HepG2 (cell line): ENCODE measurements around the gene RPP14. TPM values are rescaled to one million over a fixed set of nuclear protein-coding genes. Genes with fewer than 3 reads are reported as not detected.

Experiments used
- ATAC-seq: fragments of 200-7000 bp; cut with Tn5 transposase; 3 replicates; pipeline ENCODE4 v1.9.1; 2020; ENCODE audit warnings: mild to moderate bottlenecking, moderate library complexity
- BruUV-seq: library from RNA; stranded (reverse); fragments of 400-500 nt; replicated peaks from 2 replicates; lab custom pipeline; 2021; lab: Mats Ljungman, UMichigan
- CTCF ChIA-PET: fragments of 300-600 bp; formaldehyde crosslinking; extraction: SDS; loops from one replicate; lab custom pipeline; 2021; ENCODE audit warnings: low total read pairs, inconsistent platforms, low intra/inter-chr PET ratio; lab: Yijun Ruan, JAX
- POLR2A ChIA-PET: fragments of 350-600 bp; sonication (Branson Sonifier 250); formaldehyde crosslinking; loops from one replicate; lab custom pipeline; 2020; ENCODE audit warnings: antibody characterized with exemption, inconsistent platforms; lab: Yijun Ruan, JAX
- DNase-seq: peaks from one replicate; pipeline ENCODE4 v3.0.0-alpha.2; 2015; ENCODE audit warnings: low spot score
- FAIRE-seq: peaks from 3 replicates; lab custom pipeline; 2011; peaks lifted over from hg19 to GRCh38; lab: Jason Lieb, UNC
- H2AFZ ChIP-seq: one replicate; pipeline ENCODE4 v1.6.1; 2011; ENCODE audit warnings: low read length, inconsistent platforms
- H3K27ac ChIP-seq: fragments of 300-600 bp; 3 replicates; pipeline ENCODE4 v1.8.0; 2011; ENCODE audit warnings: mixed run types, mild to moderate bottlenecking, mixed read lengths, low read length, inconsistent platforms; ENCODE audit not compliant: insufficient read depth; ENCODE audit errors: extremely low read length
- H3K27me3 ChIP-seq, 2 experiments: fragments of 200-600 bp in 1 of 2; 2 replicates in 1 of 2; 3 replicates in 1 of 2; pipeline versions ENCODE4 v1.6.0 to v1.8.0; 2011; ENCODE audit warnings: low read length in 2 of 2, mild to moderate bottlenecking in 2 of 2, moderate library complexity in 2 of 2, inconsistent platforms in 1 of 2; ENCODE audit not compliant: insufficient read depth in 2 of 2, control insufficient read depth in 1 of 2
- H3K36me3 ChIP-seq, 2 experiments: fragments of 200-600 bp in 1 of 2; replicated peaks in 1 of 2; 2 replicates in 1 of 2; 3 replicates in 1 of 2; pipeline versions ENCODE4 v1.5.1 to v1.8.0; 2011; ENCODE audit warnings: low read length in 2 of 2, inconsistent platforms in 1 of 2; ENCODE audit not compliant: insufficient read depth in 2 of 2, control insufficient read depth in 1 of 2
- H3K4me1 ChIP-seq: 2 replicates; pipeline ENCODE4 v1.5.1; 2012; ENCODE audit warnings: low read length, inconsistent platforms; ENCODE audit not compliant: insufficient read depth
- H3K4me2 ChIP-seq: 2 replicates; pipeline ENCODE4 v1.6.0; 2011; ENCODE audit warnings: low read depth, low read length, inconsistent platforms
- H3K4me3 ChIP-seq, 3 experiments: fragments of 200-600 bp in 1 of 3; sonication (generic), shearing (Covaris generic) in 1 of 3; replicated peaks in 1 of 3; 2 replicates each; pipeline ENCODE4 v1.5.1; 2011 to 2016; ENCODE audit warnings: low read length in 3 of 3, inconsistent platforms in 2 of 3, low read depth in 2 of 3, mild to moderate bottlenecking in 2 of 3, control low read depth in 1 of 3, mixed read lengths in 1 of 3; ENCODE audit not compliant: insufficient read depth in 1 of 3
- H3K79me2 ChIP-seq: one replicate; pipeline ENCODE4 v1.6.1; 2011; ENCODE audit warnings: low read length, inconsistent platforms; ENCODE audit not compliant: insufficient read depth
- H3K9ac ChIP-seq: 2 replicates; pipeline ENCODE4 v1.6.0; 2011; ENCODE audit warnings: mild to moderate bottlenecking, low read depth, low read length, inconsistent platforms; ENCODE audit not compliant: insufficient read depth
- H3K9me3 ChIP-seq: 2 replicates; pipeline ENCODE4 v1.5.1; 2012; ENCODE audit warnings: mild to moderate bottlenecking, low read length
- H4K20me1 ChIP-seq: 2 replicates; pipeline ENCODE4 v1.6.0; 2011; ENCODE audit warnings: inconsistent platforms, mild to moderate bottlenecking, low read length, moderate library complexity; ENCODE audit not compliant: insufficient read depth
- ELF4 ChIP-seq: sonication (generic); formaldehyde crosslinking; IDR thresholded peaks from 2 replicates; pipeline ENCODE4 v1.5.0; 2020; ENCODE audit warnings: missing genetic modification reagents, mild to moderate bottlenecking, moderate library complexity, borderline replicate concordance
- FLYWCH1 ChIP-seq: sonication (generic); formaldehyde crosslinking; IDR thresholded peaks from 2 replicates; pipeline ENCODE4 v1.8.1; 2023; ENCODE audit warnings: mild to moderate bottlenecking, missing genetic modification reagents
- HOXA9 ChIP-seq: sonication (generic); formaldehyde crosslinking; IDR thresholded peaks from 2 replicates; pipeline ENCODE4 v1.8.1; 2022; ENCODE audit warnings: missing genetic modification reagents, mild to moderate bottlenecking, moderate library complexity, borderline replicate concordance
- STAT5B ChIP-seq: sonication (generic); formaldehyde crosslinking; IDR thresholded peaks from 2 replicates; pipeline ENCODE4 v1.4.0; 2020; ENCODE audit warnings: missing genetic modification reagents
- THAP9 ChIP-seq: sonication (generic); formaldehyde crosslinking; IDR thresholded peaks from 2 replicates; pipeline ENCODE4; 2020; ENCODE audit warnings: missing genetic modification reagents, mild to moderate bottlenecking, borderline replicate concordance
- ZNF501 ChIP-seq: sonication (generic); formaldehyde crosslinking; IDR thresholded peaks from 2 replicates; pipeline ENCODE4 v1.5.1; 2020; ENCODE audit warnings: mild to moderate bottlenecking, moderate library complexity, missing genetic modification reagents
- ZNF598 ChIP-seq: sonication (generic); formaldehyde crosslinking; IDR thresholded peaks from 2 replicates; pipeline ENCODE4 v1.5.1; 2020; ENCODE audit warnings: mild to moderate bottlenecking, missing genetic modification reagents, borderline replicate concordance
- ZNF605 ChIP-seq: sonication (generic); formaldehyde crosslinking; IDR thresholded peaks from 2 replicates; pipeline ENCODE4 v1.8.0; 2022; ENCODE audit warnings: mild to moderate bottlenecking, missing genetic modification reagents
- ZSCAN22 ChIP-seq: sonication (generic); formaldehyde crosslinking; IDR thresholded peaks from 2 replicates; pipeline ENCODE4 v1.4.0; 2020; ENCODE audit warnings: mild to moderate bottlenecking, missing genetic modification reagents
- WGBS: methylation state at CpG from one replicate; pipeline ENCODE4 v1.1.6; 2017; ENCODE audit warnings: low lambda C conversion rate; 5-methylcytosine and 5-hydroxymethylcytosine counted together
- in situ Hi-C: cut with HindIII; loops from 2 replicates; pipeline ENCODE4 v1.10.0; 2017; ENCODE audit warnings: low pct_unique_long_range_greater_than_20kb; ENCODE audit not compliant: extremely low pct_ligation_motif_present
- intact Hi-C: fragments of 100-400 bp; cut with micrococcal nuclease; formaldehyde crosslinking; loops from one replicate; pipeline ENCODE4 v1.10.0; 2022; ENCODE audit not compliant: unreplicated experiment
- polyA plus RNA-seq, 8 experiments: library from polyadenylated mRNA; depleted of rRNA in 3 of 8; stranded (reverse) in 7 of 8; unstranded in 1 of 8; fragments of >200 nt; fragmentation: Illumina TruSeq in 4 of 8; extraction: Trizol in 4 of 8; gene quantifications; 2 replicates each; pipeline versions ENCODE4 v1.2.1 to v1.2.3, GENCODE V29; 2011 to 2016; ENCODE audit warnings: low read depth in 4 of 8, missing spikeins in 1 of 8, mixed read lengths in 1 of 8; ENCODE audit not compliant: insufficient read depth in 1 of 8
- total RNA-seq, 5 experiments: library from RNA; depleted of rRNA; stranded (reverse); fragments of >200 nt; fragmentation: Illumina TruSeq; extraction: Trizol; gene quantifications; 2 replicates each; pipeline ENCODE4 v1.2.3, GENCODE V29; 2016; ENCODE audit warnings: low read depth in 1 of 5
- TF ChIP-seq, protein P1 (sequence below): sonication (generic); formaldehyde crosslinking; IDR thresholded peaks from 2 replicates; pipeline ENCODE4 v1.5.0; 2020; ENCODE audit warnings: mild to moderate bottlenecking, missing genetic modification reagents, moderate library complexity

RPP14 gene
- total and polyA plus RNA-seq, 2 of the 13 experiments (the other 11 are each of a cell fraction or from before 2014, with no cell fraction given) = 15.4 to 16.2 TPM

GRCh38 chr3:58299075-58299474 is 7.0 kb upstream of the RPP14 start:
- H2AFZ ChIP-seq = no peak overlapping the region
- H3K27me3 ChIP-seq = 0 out of 5 replicates have a peak, but pooled peaks cover 0 to 3% of the 10 kb centered on the region in 2 experiments
- FAIRE-seq (no peak), ATAC-seq (no peak)
- in situ Hi-C loops = no loop called here
- TF ChIP-seq FLYWCH1 = no peak
- TF ChIP-seq, all 625 proteins: peak for 0
- CTCF ChIA-PET = interaction anchor here (1.0 to 2.4 kb wide), 4 partner anchors 82 to 132 kb away, joined by 3 to 38 read pairs (median 7); no protein-coding TSS in a partner anchor
- POLR2A ChIA-PET = no interaction called here
- Histone ChIP-seq H3K4me2 (no peak overlapping the region), H3K4me3 (no peak overlapping the region), H3K9ac (no peak overlapping the region), H3K4me1 (peaks cover 21% of the 10 kb centered on the region), H3K79me2 (no peaks in the 10 kb centered on the region), H3K9me3 (no peaks in the 10 kb centered on the region), H3K27ac (no peak overlapping the region), H4K20me1 (no peaks in the 10 kb centered on the region), H3K36me3 (no peaks in the 10 kb centered on the region; a peak in 1 of 5 replicates)
- intact Hi-C loops = no loop called here
- WGBS = 68% methylated on average over 2 of the region's 2 CpGs
- no TSS peak for BruUV-seq
- DNase-seq = no peak

GRCh38 chr3:58299839-58300516 is 6.1 kb upstream of the RPP14 start:
- 12% methylated on average over 8 of the region's 8 CpGs for WGBS
- POLR2A ChIA-PET = no interaction called here
- CTCF ChIA-PET = interaction anchor here (1.0 to 2.4 kb wide), 4 partner anchors 83 to 133 kb away, joined by 3 to 38 read pairs (median 7); no protein-coding TSS in a partner anchor
- no peak overlapping the region for H2AFZ ChIP-seq
- H3K27ac ChIP-seq = no peak overlapping the region
- no peak overlapping the region for H3K4me2 ChIP-seq
- in situ Hi-C loops (loop anchor here (5.0 kb wide), 1 partner anchor 113 kb away; no protein-coding TSS in a partner anchor), intact Hi-C loops (loop anchor here (1.0 to 5.0 kb wide), 3 partner anchors 63 to 113 kb away; partner anchors contain the start of gene ABHD6)
- 0 out of 5 replicates have a peak, but pooled peaks cover 0 to 3% of the 10 kb centered on the region in 2 experiments for H3K27me3 ChIP-seq
- BruUV-seq = no TSS peak
- H3K9ac ChIP-seq = no peak overlapping the region
- no peaks in the 10 kb centered on the region for H3K9me3 ChIP-seq
- no peaks in the 10 kb centered on the region for H4K20me1 ChIP-seq
- H3K36me3 ChIP-seq = no peaks in the 10 kb centered on the region
- peak; percentile 25 for DNase-seq
- no peak for ATAC-seq
- no peak for FAIRE-seq
- no peaks in the 10 kb centered on the region for H3K79me2 ChIP-seq
- no peak overlapping the region for H3K4me3 ChIP-seq
- peaks cover 21% of the 10 kb centered on the region for H3K4me1 ChIP-seq
- TF ChIP-seq ZNF598 (CRISPR knock-in tag) = no peak
- TF ChIP-seq THAP9 = no peak
- TF ChIP-seq, protein P1, sequence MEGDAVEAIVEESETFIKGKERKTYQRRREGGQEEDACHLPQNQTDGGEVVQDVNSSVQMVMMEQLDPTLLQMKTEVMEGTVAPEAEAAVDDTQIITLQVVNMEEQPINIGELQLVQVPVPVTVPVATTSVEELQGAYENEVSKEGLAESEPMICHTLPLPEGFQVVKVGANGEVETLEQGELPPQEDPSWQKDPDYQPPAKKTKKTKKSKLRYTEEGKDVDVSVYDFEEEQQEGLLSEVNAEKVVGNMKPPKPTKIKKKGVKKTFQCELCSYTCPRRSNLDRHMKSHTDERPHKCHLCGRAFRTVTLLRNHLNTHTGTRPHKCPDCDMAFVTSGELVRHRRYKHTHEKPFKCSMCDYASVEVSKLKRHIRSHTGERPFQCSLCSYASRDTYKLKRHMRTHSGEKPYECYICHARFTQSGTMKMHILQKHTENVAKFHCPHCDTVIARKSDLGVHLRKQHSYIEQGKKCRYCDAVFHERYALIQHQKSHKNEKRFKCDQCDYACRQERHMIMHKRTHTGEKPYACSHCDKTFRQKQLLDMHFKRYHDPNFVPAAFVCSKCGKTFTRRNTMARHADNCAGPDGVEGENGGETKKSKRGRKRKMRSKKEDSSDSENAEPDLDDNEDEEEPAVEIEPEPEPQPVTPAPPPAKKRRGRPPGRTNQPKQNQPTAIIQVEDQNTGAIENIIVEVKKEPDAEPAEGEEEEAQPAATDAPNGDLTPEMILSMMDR (CRISPR knock-in tag) = peak; percentile 66
- no peak for TF ChIP-seq ELF4
- TF ChIP-seq ZSCAN22 (CRISPR knock-in tag) = no peak
- no peak for TF ChIP-seq STAT5B (CRISPR knock-in tag)
- no peak for TF ChIP-seq ZNF605
- no peak for TF ChIP-seq HOXA9 (CRISPR knock-in tag)
- TF ChIP-seq ZNF501 (CRISPR knock-in tag) = no peak
